ENCODE data around the gene CEP83. TPM values are rescaled to one million over a fixed set of nuclear protein-coding genes. Genes with fewer than 3 reads are reported as not detected.

CEP83 gene
- total RNA-seq, 1 experiment from 2014 or later, result 26.2 TPM

- TF ChIP-seq, protein P1, sequence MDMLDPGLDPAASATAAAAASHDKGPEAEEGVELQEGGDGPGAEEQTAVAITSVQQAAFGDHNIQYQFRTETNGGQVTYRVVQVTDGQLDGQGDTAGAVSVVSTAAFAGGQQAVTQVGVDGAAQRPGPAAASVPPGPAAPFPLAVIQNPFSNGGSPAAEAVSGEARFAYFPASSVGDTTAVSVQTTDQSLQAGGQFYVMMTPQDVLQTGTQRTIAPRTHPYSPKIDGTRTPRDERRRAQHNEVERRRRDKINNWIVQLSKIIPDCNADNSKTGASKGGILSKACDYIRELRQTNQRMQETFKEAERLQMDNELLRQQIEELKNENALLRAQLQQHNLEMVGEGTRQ (CRISPR knock-in tag; IDR thresholded peaks at IDR 0.05), result no peak
- TF ChIP-seq TP53 (CRISPR knock-in tag; IDR thresholded peaks at IDR 0.05) (no peak), NR1H2 (CRISPR knock-in tag; IDR thresholded peaks at IDR 0.05) (no peak), ZNF423 (CRISPR knock-in tag; IDR thresholded peaks at IDR 0.05) (no peak), CBFB (CRISPR knock-in tag; IDR thresholded peaks at IDR 0.05; ENCODE audit: low read depth) (no peak), ETV6 (CRISPR knock-in tag; IDR thresholded peaks at IDR 0.05) (no peak), ZNF263 (CRISPR knock-in tag; IDR thresholded peaks at IDR 0.05; ENCODE audit: low read depth) (no peak), IRF2 (CRISPR knock-in tag; IDR thresholded peaks at IDR 0.05; ENCODE audit: borderline replicate concordance, low read depth) (no peak), RORB (CRISPR knock-in tag; IDR thresholded peaks at IDR 0.05) (no peak)
- TF ChIP-seq, protein P2, sequence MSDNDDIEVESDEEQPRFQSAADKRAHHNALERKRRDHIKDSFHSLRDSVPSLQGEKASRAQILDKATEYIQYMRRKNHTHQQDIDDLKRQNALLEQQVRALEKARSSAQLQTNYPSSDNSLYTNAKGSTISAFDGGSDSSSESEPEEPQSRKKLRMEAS (CRISPR knock-in tag; IDR thresholded peaks at IDR 0.05), result no peak
Observed at GRCh38 chr12:94430304-94430703, 29.4 kb downstream of the CEP83 start (continued).

GRCh38 chr12:94429633-94430032 is 30.0 kb downstream of the CEP83 start:
- ATAC-seq (peak; percentile 66), DNase-seq (ENCODE audit: low spot score) (no peak)
- H3K27me3 Mint-ChIP-seq (ENCODE audit: low read depth), result no peaks in the 10 kb centered on the region
- POLR2A ChIA-PET, result no interaction called here
- peaks cover 35% of the 10 kb centered on the region for H3K36me3 Mint-ChIP-seq
- peaks cover 32% of the 10 kb centered on the region for H3K9me3 Mint-ChIP-seq
- CTCF ChIA-PET, result interaction anchor here (0.6 to 2.2 kb wide), 16 partner anchors 9 to 444 kb away, joined by 3 to 8 read pairs (median 4); no protein-coding TSS in a partner anchor
- peaks cover 65% of the 10 kb centered on the region for H3K4me1 Mint-ChIP-seq
- no peak overlapping the region for H3K4me3 Mint-ChIP-seq
- H3K27ac Mint-ChIP-seq, result peak overlapping the region; percentile 34; the same call in 1 of the 2 replicates
- peak; percentile 33; the same call in 1 of the 2 replicates for TF ChIP-seq TEAD1 (CRISPR knock-in tag; IDR thresholded peaks at IDR 0.05)
- TF ChIP-seq CBFB (CRISPR knock-in tag; IDR thresholded peaks at IDR 0.05; ENCODE audit: low read depth), result no peak

DNA sequence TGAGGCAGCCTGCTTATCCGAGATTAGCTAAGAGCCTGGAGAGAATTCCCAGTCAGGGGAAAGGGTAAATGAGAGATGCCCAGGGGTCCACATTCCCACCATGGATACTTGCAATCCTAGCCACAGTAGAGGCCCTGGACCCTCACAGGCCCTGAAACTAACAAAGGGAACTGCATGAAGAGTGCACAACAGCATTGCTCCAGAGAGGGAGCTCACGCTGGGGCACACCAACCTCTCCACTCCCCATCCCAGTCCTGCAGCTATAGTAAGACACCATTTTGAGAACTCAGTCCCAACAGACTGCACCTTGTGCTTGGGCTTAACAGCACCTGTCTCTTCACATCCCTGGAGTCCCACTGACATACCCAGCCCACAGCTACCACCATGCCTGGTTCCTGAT is 30.5 kb downstream of the CEP83 start:
- peaks cover 39% of the 10 kb centered on the region for H3K36me3 Mint-ChIP-seq
- no peak overlapping the region for H3K4me3 Mint-ChIP-seq
- H3K27ac Mint-ChIP-seq, result peak overlapping the region; percentile 34
- H3K27me3 Mint-ChIP-seq (ENCODE audit: low read depth), result no peaks in the 10 kb centered on the region
- peaks cover 36% of the 10 kb centered on the region for H3K9me3 Mint-ChIP-seq
- H3K4me1 Mint-ChIP-seq, result peaks cover 65% of the 10 kb centered on the region
- POLR2A ChIA-PET, result no interaction called here
- DNase-seq (ENCODE audit: low spot score) (no peak), ATAC-seq (peak; percentile 74)
- CTCF ChIA-PET, result interaction anchor here (0.8 to 2.2 kb wide), 13 partner anchors 8 to 444 kb away, joined by 3 to 8 read pairs (median 4); no protein-coding TSS in a partner anchor
- no peak for TF ChIP-seq GRHL2 (CRISPR knock-in tag; IDR thresholded peaks at IDR 0.05; ENCODE audit: insufficient replicate concordance, severe bottlenecking)
- TF ChIP-seq, protein P3, sequence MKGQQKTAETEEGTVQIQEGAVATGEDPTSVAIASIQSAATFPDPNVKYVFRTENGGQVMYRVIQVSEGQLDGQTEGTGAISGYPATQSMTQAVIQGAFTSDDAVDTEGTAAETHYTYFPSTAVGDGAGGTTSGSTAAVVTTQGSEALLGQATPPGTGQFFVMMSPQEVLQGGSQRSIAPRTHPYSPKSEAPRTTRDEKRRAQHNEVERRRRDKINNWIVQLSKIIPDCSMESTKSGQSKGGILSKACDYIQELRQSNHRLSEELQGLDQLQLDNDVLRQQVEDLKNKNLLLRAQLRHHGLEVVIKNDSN (CRISPR knock-in tag; IDR thresholded peaks at IDR 0.05), result no peak
- TF ChIP-seq TCF7 (CRISPR knock-in tag; IDR thresholded peaks at IDR 0.05; ENCODE audit: low read depth), result no peak
- TF ChIP-seq, protein P4, sequence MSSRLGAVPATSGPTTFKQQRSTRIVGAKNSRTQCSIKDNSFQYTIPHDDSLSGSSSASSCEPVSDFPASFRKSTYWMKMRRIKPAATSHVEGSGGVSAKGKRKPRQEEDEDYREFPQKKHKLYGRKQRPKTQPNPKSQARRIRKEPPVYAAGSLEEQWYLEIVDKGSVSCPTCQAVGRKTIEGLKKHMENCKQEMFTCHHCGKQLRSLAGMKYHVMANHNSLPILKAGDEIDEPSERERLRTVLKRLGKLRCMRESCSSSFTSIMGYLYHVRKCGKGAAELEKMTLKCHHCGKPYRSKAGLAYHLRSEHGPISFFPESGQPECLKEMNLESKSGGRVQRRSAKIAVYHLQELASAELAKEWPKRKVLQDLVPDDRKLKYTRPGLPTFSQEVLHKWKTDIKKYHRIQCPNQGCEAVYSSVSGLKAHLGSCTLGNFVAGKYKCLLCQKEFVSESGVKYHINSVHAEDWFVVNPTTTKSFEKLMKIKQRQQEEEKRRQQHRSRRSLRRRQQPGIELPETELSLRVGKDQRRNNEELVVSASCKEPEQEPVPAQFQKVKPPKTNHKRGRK (CRISPR knock-in tag; IDR thresholded peaks at IDR 0.05; ENCODE audit: borderline replicate concordance), result no peak
- TF ChIP-seq KAT7 (CRISPR knock-in tag; IDR thresholded peaks at IDR 0.05; ENCODE audit: borderline replicate concordance), result no peak
- TF ChIP-seq, protein P5, sequence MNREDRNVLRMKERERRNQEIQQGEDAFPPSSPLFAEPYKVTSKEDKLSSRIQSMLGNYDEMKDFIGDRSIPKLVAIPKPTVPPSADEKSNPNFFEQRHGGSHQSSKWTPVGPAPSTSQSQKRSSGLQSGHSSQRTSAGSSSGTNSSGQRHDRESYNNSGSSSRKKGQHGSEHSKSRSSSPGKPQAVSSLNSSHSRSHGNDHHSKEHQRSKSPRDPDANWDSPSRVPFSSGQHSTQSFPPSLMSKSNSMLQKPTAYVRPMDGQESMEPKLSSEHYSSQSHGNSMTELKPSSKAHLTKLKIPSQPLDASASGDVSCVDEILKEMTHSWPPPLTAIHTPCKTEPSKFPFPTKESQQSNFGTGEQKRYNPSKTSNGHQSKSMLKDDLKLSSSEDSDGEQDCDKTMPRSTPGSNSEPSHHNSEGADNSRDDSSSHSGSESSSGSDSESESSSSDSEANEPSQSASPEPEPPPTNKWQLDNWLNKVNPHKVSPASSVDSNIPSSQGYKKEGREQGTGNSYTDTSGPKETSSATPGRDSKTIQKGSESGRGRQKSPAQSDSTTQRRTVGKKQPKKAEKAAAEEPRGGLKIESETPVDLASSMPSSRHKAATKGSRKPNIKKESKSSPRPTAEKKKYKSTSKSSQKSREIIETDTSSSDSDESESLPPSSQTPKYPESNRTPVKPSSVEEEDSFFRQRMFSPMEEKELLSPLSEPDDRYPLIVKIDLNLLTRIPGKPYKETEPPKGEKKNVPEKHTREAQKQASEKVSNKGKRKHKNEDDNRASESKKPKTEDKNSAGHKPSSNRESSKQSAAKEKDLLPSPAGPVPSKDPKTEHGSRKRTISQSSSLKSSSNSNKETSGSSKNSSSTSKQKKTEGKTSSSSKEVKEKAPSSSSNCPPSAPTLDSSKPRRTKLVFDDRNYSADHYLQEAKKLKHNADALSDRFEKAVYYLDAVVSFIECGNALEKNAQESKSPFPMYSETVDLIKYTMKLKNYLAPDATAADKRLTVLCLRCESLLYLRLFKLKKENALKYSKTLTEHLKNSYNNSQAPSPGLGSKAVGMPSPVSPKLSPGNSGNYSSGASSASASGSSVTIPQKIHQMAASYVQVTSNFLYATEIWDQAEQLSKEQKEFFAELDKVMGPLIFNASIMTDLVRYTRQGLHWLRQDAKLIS (CRISPR knock-in tag; IDR thresholded peaks at IDR 0.05; ENCODE audit: borderline replicate concordance), result no peak
- TF ChIP-seq, protein P6, sequence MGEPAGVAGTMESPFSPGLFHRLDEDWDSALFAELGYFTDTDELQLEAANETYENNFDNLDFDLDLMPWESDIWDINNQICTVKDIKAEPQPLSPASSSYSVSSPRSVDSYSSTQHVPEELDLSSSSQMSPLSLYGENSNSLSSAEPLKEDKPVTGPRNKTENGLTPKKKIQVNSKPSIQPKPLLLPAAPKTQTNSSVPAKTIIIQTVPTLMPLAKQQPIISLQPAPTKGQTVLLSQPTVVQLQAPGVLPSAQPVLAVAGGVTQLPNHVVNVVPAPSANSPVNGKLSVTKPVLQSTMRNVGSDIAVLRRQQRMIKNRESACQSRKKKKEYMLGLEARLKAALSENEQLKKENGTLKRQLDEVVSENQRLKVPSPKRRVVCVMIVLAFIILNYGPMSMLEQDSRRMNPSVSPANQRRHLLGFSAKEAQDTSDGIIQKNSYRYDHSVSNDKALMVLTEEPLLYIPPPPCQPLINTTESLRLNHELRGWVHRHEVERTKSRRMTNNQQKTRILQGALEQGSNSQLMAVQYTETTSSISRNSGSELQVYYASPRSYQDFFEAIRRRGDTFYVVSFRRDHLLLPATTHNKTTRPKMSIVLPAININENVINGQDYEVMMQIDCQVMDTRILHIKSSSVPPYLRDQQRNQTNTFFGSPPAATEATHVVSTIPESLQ (CRISPR knock-in tag; IDR thresholded peaks at IDR 0.05), result no peak
- no peak for TF ChIP-seq RORB (CRISPR knock-in tag; IDR thresholded peaks at IDR 0.05)
- TF ChIP-seq MYBL2 (CRISPR knock-in tag; IDR thresholded peaks at IDR 0.05), result no peak
- TF ChIP-seq ZNF281 (CRISPR knock-in tag; IDR thresholded peaks at IDR 0.05), result no peak
- TF ChIP-seq EMX1 (CRISPR knock-in tag; IDR thresholded peaks at IDR 0.05), result no peak
